WTC11 (cell line): Measurements from ENCODE around the gene CCN6. TPM values are rescaled to one million over a fixed set of nuclear protein-coding genes. Genes with fewer than 3 reads are reported as not detected.

Source experiments
- ATAC-seq: fragments of 200-7000 bp; cut with Tn5 transposase; 2 replicates; pipeline ENCODE4 v1.10.0; 2021; ENCODE audit warnings: mild to moderate bottlenecking, moderate library complexity
- CTCF ChIA-PET: fragments of 300-600 bp; sonication (Branson Sonifier 250); formaldehyde crosslinking; loops from one replicate; lab custom pipeline; 2021; ENCODE audit warnings: antibody characterized with exemption; lab: Charles Lee
- POLR2A ChIA-PET: fragments of 350-600 bp; sonication (Branson Sonifier 250); formaldehyde crosslinking; loops from one replicate; lab custom pipeline; 2021; ENCODE audit warnings: antibody characterized with exemption; lab: Charles Lee
- DNase-seq: peaks from one replicate; pipeline ENCODE4 v3.0.0; 2021; ENCODE audit warnings: low spot score
- H3K27ac Mint-ChIP-seq: 2 replicates; pipeline ENCODE4 v1.8.0; 2021; ENCODE audit warnings: mixed read lengths
- H3K27me3 Mint-ChIP-seq: 2 replicates; pipeline ENCODE4 v1.8.0; 2021; ENCODE audit warnings: low read depth, mild to moderate bottlenecking, moderate library complexity, mixed read lengths
- H3K36me3 Mint-ChIP-seq: 2 replicates; pipeline ENCODE4 v1.8.0; 2021; ENCODE audit warnings: mixed read lengths
- H3K4me1 Mint-ChIP-seq: 2 replicates; pipeline ENCODE4 v1.8.0; 2022; ENCODE audit warnings: mixed read lengths
- H3K4me3 Mint-ChIP-seq: 2 replicates; pipeline ENCODE4 v1.8.0; 2021; ENCODE audit warnings: mild to moderate bottlenecking, moderate library complexity, mixed read lengths
- H3K9me3 Mint-ChIP-seq: 2 replicates; pipeline ENCODE4 v1.8.0; 2021; ENCODE audit warnings: mixed read lengths
- ATF3 ChIP-seq: sonication (generic); formaldehyde crosslinking; conservative IDR thresholded peaks from 2 replicates; pipeline ENCODE4 v1.8.1; 2022; ENCODE audit warnings: mild to moderate bottlenecking, missing genetic modification reagents
- ATF6 ChIP-seq: sonication (generic); formaldehyde crosslinking; IDR thresholded peaks from 2 replicates; pipeline ENCODE4 v1.8.1; 2023; ENCODE audit warnings: mild to moderate bottlenecking, missing genetic modification reagents
- ETV6 ChIP-seq: sonication (generic); formaldehyde crosslinking; IDR thresholded peaks from 2 replicates; pipeline ENCODE4 v1.8.1; 2022; ENCODE audit warnings: mild to moderate bottlenecking, missing genetic modification reagents
- FOXJ3 ChIP-seq: sonication (generic); formaldehyde crosslinking; IDR thresholded peaks from 2 replicates; pipeline ENCODE4 v1.9.0; 2021; ENCODE audit warnings: missing genetic modification reagents, mild to moderate bottlenecking, borderline replicate concordance
- FOXP1 ChIP-seq: sonication (generic); formaldehyde crosslinking; IDR thresholded peaks from 2 replicates; pipeline ENCODE4 v1.8.0; 2022; ENCODE audit warnings: missing genetic modification reagents, mild to moderate bottlenecking, moderate library complexity, borderline replicate concordance
- GABPB1 ChIP-seq: sonication (generic); formaldehyde crosslinking; IDR thresholded peaks from 2 replicates; pipeline ENCODE4 v1.8.1; 2023; ENCODE audit warnings: mild to moderate bottlenecking, missing genetic modification reagents
- MYBL2 ChIP-seq: sonication (generic); formaldehyde crosslinking; IDR thresholded peaks from 2 replicates; pipeline ENCODE4 v1.8.1; 2023; ENCODE audit warnings: mild to moderate bottlenecking, moderate library complexity, missing genetic modification reagents
- NFATC4 ChIP-seq: fragments of 250-450 bp; sonication (Bioruptor Pico); IDR thresholded peaks from 2 replicates; pipeline ENCODE4 v1.9.0; 2021; ENCODE audit warnings: mild to moderate bottlenecking
- OVOL2 ChIP-seq: fragments of 250-450 bp; sonication (Bioruptor Pico); IDR thresholded peaks from 2 replicates; pipeline ENCODE4 v1.9.0; 2021; ENCODE audit warnings: mild to moderate bottlenecking, borderline replicate concordance
- ZBTB43 ChIP-seq: sonication (generic); formaldehyde crosslinking; IDR thresholded peaks from 2 replicates; pipeline ENCODE4 v1.8.1; 2023; ENCODE audit warnings: mild to moderate bottlenecking, missing genetic modification reagents
- ZNF232 ChIP-seq: sonication (generic); formaldehyde crosslinking; IDR thresholded peaks from 2 replicates; pipeline ENCODE4 v1.8.0; 2022; ENCODE audit warnings: mild to moderate bottlenecking, missing genetic modification reagents
- ZNF281 ChIP-seq: sonication (generic); formaldehyde crosslinking; IDR thresholded peaks from 2 replicates; pipeline ENCODE4 v1.8.0; 2023; ENCODE audit warnings: mild to moderate bottlenecking, missing genetic modification reagents
- ZNF425 ChIP-seq: fragments of 250-450 bp; sonication (Bioruptor Pico); conservative IDR thresholded peaks from 2 replicates; pipeline ENCODE4 v1.9.0; 2021; ENCODE audit warnings: mild to moderate bottlenecking
- ZNF512 ChIP-seq: sonication (generic); formaldehyde crosslinking; IDR thresholded peaks from 2 replicates; pipeline ENCODE4 v1.8.1; 2022; ENCODE audit warnings: missing genetic modification reagents, borderline replicate concordance
- ZNF532 ChIP-seq: fragments of 250-450 bp; sonication (Bioruptor Pico); IDR thresholded peaks from 2 replicates; pipeline ENCODE4 v1.9.0; 2021; ENCODE audit warnings: mild to moderate bottlenecking, borderline replicate concordance
- ZNF671 ChIP-seq: fragments of 250-450 bp; sonication (Bioruptor Pico); IDR thresholded peaks from 2 replicates; pipeline ENCODE4 v1.8.0; 2021; ENCODE audit warnings: mild to moderate bottlenecking
- ZSCAN18 ChIP-seq: fragments of 250-450 bp; sonication (Bioruptor Pico); IDR thresholded peaks from 2 replicates; pipeline ENCODE4 v2.1.2; 2022; ENCODE audit warnings: mild to moderate bottlenecking, moderate library complexity
- total RNA-seq: library from RNA; stranded (reverse); gene quantifications from 3 replicates; pipeline ENCODE4 v1.2.3, GENCODE V29; 2021

The CCN6 gene
- total RNA-seq, 1 experiment from 2014 or later, result not detected

- no peak for TF ChIP-seq ZNF671 (CRISPR knock-in tag)
- no peak for TF ChIP-seq ZSCAN18 (CRISPR knock-in tag)
- TF ChIP-seq ZNF532, result no peak
Measured at GRCh38 chr6:112087916-112088315, 34.0 kb downstream of the CCN6 start (continued).

- ChIA-PET CTCF (no interaction called here), POLR2A (interaction anchor here (1.7 kb wide), 1 partner anchor 10 kb away, joined by 4 read pairs; the partner anchor contains the start of genes FAM229B and TUBE1)
- no peaks in the 10 kb centered on the region for H3K27me3 Mint-ChIP-seq
- no peaks in the 10 kb centered on the region for H3K36me3 Mint-ChIP-seq
- TF ChIP-seq FOXP1 (CRISPR knock-in tag) (no peak), NFATC4 (no peak), ZNF281 (CRISPR knock-in tag) (no peak), ATF3 (CRISPR knock-in tag) (no peak), ATF6 (no peak), OVOL2 (no peak), ZNF425 (CRISPR knock-in tag) (no peak), ZBTB43 (no peak), ZNF232 (CRISPR knock-in tag) (no peak), MYBL2 (CRISPR knock-in tag) (no peak), ZNF512 (CRISPR knock-in tag) (no peak), FOXJ3 (no peak), ETV6 (CRISPR knock-in tag) (no peak), GABPB1 (no peak)
- TF ChIP-seq, all 79 proteins: peak for 0
- Mint-ChIP-seq H3K9me3 (peaks cover 3% of the 10 kb centered on the region; the same call in 1 of the 2 replicates), H3K4me3 (no peak overlapping the region), H3K4me1 (peaks cover 56% of the 10 kb centered on the region), H3K27ac (no peak overlapping the region)
- ATAC-seq (no peak), DNase-seq (no peak)
Measured at GRCh38 chr6:112096901-112097300, 43.0 kb downstream of the CCN6 start.
